22Rv1 (cell line): ENCODE measurements around the gene ERN1.

Source experiments
- ZFX ChIP-seq: fragments of 450-650 bp; IDR thresholded peaks from 2 replicates; pipeline ENCODE4 v1.6.1; 2017; ENCODE audit warnings: antibody characterized with exemption, borderline replicate concordance
- TF ChIP-seq, protein P1 (sequence below): fragments of 450-650 bp; IDR thresholded peaks from 2 replicates; pipeline ENCODE4 v1.5.1; 2017; ENCODE audit warnings: mild to moderate bottlenecking

DNA sequence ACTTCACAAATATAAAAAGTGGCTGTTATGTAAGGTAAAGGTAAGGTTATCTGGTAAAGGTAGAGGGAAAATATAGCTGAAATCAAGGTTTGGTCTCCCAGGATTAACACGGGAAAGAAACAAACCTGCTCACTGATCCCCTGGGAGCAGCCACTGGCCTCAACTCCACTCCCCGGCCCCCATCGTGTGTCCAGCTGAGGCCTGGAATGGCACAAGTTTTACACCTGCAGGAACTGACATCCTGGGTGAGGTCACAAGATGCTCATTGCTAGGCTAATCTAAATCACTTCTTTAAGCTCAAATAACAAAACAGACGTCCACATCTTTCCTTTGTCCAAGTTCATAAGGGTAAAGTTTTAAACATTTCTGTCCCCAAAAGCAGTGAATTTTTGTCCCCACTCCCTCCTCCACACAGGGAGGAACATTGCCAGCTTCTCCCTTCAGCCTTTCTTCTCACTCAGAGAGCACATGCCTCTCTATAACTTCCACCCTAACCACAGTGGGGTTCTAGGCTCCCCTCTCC is 46.3 kb downstream of the ERN1 start:
- TF ChIP-seq, protein P1, sequence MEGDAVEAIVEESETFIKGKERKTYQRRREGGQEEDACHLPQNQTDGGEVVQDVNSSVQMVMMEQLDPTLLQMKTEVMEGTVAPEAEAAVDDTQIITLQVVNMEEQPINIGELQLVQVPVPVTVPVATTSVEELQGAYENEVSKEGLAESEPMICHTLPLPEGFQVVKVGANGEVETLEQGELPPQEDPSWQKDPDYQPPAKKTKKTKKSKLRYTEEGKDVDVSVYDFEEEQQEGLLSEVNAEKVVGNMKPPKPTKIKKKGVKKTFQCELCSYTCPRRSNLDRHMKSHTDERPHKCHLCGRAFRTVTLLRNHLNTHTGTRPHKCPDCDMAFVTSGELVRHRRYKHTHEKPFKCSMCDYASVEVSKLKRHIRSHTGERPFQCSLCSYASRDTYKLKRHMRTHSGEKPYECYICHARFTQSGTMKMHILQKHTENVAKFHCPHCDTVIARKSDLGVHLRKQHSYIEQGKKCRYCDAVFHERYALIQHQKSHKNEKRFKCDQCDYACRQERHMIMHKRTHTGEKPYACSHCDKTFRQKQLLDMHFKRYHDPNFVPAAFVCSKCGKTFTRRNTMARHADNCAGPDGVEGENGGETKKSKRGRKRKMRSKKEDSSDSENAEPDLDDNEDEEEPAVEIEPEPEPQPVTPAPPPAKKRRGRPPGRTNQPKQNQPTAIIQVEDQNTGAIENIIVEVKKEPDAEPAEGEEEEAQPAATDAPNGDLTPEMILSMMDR, result no peak
- no peak for TF ChIP-seq ZFX
